HG02870 (cell line): ENCODE data around the gene KLHL21.

Experiments used
- ATAC-seq: cut with Tn5 transposase; IDR thresholded peaks from one replicate; pipeline ENCODE4 v1.9.1; 2021; ENCODE audit warnings: mild to moderate bottlenecking, moderate library complexity; ENCODE audit not compliant: unreplicated experiment

The KLHL21 gene

DNA sequence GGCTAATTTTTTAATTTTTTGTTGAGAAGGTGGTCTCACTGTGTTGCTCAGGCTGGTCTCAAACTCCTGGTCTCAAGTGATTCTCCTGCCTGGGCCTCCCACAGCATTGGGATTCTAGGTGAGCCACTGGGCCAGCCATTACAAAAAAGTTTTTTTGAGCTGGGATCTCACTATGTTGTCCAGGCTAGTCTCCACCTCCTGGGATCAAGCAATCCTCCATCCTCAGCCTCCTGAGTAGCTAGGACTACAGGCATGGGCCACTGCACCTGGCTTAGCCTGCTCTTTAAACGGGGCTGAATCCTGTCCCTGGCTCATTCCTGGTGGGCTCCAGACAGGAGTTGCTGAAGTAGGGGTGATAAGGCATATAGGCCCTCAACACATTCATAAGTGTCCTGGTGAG, 45.1 kb downstream of the KLHL21 start:
- ATAC-seq: no peak

DNA sequence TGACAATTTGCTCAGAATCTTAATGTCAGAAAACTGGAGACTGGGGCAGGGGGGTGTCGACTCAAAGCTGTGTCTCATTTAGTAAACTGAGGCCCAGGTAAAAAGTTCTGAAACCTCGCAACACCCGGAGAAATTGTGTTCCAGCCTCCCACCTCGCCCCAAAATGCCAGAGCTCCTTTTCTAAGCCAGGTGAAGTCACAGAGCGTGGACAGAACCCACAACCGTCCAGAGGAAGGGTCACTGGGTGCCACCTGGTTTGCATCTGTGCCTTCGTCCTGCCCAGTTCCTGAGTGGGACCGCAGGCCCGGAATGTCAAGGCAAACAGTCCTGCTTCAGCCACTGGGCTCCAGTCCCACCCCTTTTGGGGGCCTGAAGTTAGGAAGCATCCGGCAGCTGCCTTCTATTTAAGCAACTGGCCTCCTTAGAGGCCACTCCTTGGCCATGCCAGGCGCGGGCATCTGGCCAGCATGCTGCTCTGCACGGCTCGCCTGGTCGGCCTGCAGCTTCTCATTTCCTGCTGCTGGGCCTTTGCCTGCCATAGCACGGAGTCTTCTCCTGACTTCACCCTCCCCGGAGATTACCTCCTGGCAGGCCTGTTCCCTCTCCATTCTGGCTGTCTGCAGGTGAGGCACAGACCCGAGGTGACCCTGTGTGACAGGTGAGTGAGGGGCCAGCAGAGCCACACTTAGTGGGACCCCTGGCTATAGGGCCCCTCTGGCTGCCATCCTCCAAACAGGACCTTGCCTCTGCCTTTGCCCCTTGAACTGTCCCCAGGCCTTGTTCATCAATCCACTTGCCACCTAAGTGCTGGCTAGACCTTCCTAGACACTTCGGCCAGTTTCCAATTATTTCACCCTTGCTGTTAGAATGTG, 47.5 kb downstream of the KLHL21 start, which contains the start of gene TAS1R1:
Gene TAS1R1, plus strand, starts transcription at position 401 of the 872 bp plus-strand sequence. Its CDS starts 67 bp downstream, at position 468.
- ATAC-seq: no peak

DNA sequence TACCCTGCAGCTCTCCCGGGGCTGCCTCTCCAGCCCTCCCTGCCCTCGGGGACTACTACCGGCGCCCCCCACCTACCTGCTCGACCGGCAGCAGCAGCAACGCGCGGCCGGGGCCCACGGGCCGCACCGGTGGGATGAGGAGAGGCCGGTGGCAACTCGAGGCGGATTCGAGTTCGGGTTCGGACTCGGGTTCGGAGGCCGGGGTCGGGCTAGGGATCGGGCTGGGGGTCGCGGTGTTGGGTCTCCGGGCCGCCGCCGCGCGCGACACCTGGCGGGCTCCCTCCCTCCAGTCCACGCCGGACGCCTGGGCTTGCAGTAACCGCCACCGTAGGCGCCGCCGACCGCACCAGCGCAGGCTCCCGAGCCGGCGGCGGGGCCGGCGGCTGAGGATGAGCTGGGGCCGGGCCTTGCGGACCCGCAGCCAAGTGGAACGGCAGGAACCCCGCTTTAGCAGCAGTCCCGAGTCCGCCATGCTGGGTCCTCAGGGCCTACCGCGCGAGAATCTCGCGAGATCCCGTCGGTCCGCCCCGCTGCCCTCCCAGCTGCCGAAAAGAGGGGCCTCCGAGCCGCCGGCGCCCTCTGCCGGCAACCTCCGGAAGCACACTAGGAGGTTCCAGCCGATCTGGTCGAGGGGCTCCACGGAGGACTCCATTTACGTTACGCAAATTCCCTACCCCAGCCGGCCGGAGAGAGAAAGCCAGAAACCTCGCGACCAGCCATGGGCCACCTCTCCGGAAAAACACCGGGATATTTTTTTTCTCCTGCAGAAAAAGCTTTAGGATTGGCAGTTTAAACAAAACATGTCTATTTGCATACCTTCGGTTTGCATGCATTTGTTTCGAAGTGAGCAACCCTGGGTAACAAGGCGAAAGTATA, 48.4 kb downstream of the KLHL21 start, which contains the start of gene NOL9:
Gene NOL9, minus strand, starts transcription at position 483 of the 876 bp plus-strand sequence. Its CDS starts 11 bp downstream, at position 472.
- ATAC-seq: peak; percentile 85

DNA sequence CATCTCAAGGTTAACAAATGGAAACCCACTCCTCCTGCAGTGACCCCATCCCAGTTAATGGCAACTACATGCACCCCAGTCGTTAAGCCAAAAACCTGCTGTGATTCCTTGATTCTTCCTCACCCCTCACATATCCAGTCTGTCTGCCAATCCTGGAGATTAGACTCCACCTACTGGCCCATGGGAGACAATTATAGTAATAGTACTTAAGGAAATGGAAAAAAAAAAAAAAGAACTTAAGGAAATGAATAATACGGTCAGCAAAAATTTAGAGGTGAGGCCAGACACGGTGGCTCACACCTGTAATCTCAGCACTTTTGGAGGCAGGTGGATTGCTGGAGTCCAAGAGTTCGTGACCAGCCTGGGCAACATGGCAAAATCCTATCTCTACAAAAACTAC, 55.4 kb downstream of the KLHL21 start:
- no peak for ATAC-seq

DNA sequence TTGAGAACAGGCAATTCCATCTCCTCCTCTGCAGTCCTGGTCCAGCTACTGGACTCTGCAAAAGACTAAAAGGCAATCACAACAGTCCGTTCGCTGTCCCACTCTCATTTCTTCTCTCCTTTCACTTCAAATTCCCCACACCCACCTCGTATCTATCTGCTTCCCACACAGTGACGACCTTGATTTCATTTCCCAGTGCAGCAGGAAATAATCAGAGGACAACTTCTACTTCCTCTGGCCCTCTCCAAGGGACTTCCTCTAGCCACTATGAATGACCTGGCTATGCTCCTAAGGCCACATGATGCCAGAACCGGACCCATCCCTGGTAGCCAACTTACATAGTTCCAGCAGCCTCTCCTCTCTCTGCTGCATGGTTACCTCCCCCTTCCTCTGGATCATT, 56.3 kb downstream of the KLHL21 start:
- ATAC-seq: no peak

DNA sequence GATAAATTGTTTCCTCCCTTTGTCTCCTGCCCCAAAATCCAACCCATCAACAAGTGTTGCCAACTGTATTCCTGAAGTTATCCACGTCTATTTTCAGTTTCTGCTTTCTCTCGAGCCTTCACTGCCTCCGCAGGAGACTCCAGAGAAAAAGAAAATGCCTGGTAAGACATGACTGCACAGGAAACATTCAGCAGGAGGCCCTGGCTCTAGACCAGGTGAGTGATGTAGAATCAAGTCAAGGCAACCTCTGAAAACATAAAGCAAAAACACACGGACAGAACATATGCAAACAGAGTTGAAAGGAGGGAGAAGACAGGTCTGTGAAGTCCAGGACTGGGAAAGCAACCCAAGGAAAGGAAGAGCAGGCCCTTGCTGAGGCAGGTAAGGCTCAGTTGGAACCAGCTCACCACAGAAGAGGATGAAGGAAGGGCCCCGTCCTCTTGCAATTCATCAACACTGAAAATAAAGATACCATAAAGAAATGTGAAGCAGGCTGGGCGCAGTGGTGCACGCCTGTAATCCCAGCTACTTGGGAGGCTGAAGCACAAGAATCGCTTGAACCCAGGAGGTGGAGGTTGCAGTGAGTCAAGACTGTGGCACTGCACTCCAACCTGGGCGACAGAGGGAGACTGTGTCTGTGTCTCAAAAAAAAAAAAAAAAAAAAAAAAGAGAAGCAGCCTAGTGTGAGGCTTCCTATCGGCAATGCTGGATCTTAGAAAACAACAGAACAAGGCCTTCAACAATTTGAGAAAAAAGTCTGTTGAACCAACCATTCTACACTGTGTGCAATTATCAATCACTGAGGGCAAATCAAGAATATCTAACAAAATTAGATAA, 57.2 kb downstream of the KLHL21 start:
- no peak for ATAC-seq

DNA sequence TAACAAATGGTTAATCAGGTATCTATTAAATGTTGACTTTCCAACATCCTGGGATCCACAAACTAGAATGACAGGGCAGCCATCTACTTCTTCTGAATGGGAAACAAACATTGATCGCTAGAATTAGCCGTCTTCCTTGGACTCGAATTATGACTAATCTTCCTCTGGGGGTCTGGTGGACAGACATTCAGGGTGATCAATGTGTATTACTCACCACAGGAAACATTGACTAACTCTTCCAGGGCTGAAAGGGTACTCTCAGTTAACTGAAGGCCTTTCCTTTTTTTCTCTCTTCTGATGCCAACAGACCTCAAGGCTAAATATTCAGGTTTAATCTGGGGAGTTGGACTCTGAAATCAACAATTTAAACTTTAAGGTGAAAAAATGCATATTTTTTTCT, 57.8 kb downstream of the KLHL21 start:
- ATAC-seq: no peak
